Upper lobe of right lung (tissue), 1 donor: ENCODE measurements around the gene CYS1. TPM values are rescaled to one million over a fixed set of nuclear protein-coding genes. Genes with fewer than 3 reads are reported as not detected.

Experiments
- ATAC-seq: fragments of 200-7000 bp; cut with Tn5 transposase; one replicate; pipeline ENCODE4 v1.9.1; 2020; ENCODE audit warnings: mild to moderate bottlenecking, moderate library complexity
- DNase-seq: peaks from one replicate; pipeline ENCODE4 v3.0.0-alpha.2; 2020
- H3K27ac ChIP-seq: fragments of 200-600 bp; one replicate; pipeline ENCODE4 v1.8.0; 2022
- H3K27me3 ChIP-seq: fragments of 200-600 bp; one replicate; pipeline ENCODE4 v1.8.0; 2022; ENCODE audit warnings: mild to moderate bottlenecking
- H3K36me3 ChIP-seq: fragments of 200-600 bp; one replicate; pipeline ENCODE4 v1.8.0; 2022
- H3K4me1 ChIP-seq: fragments of 200-600 bp; one replicate; pipeline ENCODE4 v1.8.0; 2022
- H3K4me3 ChIP-seq: fragments of 200-600 bp; one replicate; pipeline ENCODE4 v1.8.0; 2022; ENCODE audit warnings: mild to moderate bottlenecking
- H3K9me3 ChIP-seq: fragments of 200-600 bp; one replicate; pipeline ENCODE4 v1.8.0; 2022
- intact Hi-C: fragments of 100-400 bp; cut with DNase I; formaldehyde crosslinking; loops from one replicate; pipeline ENCODE4 v1.11.0; 2022
- total RNA-seq: library from RNA; stranded (reverse); fragmentation: NEBNext Ultra II Directional; extraction: Animal tissue kit (Norgen Biotek cat#: 25700); gene quantifications from one replicate; pipeline ENCODE4 v1.2.1, GENCODE V29; 2021
- TF ChIP-seq, protein P1 (sequence below): fragments of 200-600 bp; IDR thresholded peaks from one replicate; pipeline ENCODE4 v1.8.0; 2022; ENCODE audit warnings: antibody characterized with exemption
- donor health status: DM: no; HTN: yes; CAD: no; lungs with severe emphysema.

The CYS1 gene
- total RNA-seq, 1 donor from 2014 or later: 4.5 TPM

DNA sequence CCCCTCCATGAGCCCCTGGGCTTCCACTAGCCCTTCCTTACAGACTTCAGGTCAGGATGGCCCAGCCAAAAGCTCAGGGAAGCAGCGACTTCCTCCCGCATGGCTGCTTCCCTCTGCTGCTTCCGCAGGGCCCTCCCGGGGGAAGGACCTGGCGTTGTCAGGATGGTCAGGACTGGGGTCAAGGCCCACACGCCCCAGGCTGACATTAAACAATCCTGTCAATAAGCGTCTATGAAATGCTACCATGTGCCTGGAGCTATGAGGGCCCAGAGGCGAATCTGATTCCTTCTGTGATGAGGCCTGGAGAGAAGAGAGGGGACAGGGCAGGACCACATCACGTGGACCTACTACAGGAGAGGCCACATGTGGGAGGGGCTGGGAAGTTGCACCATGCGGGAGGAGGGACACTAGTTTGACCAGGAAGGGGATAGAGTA, 17.3 kb downstream of the CYS1 start:
- Histone ChIP-seq H3K4me1 (peaks cover under 1% of the 10 kb centered on the region), H3K4me3 (no peak overlapping the region), H3K9me3 (no peaks in the 10 kb centered on the region), H3K27me3 (no peaks in the 10 kb centered on the region), H3K27ac (no peak overlapping the region), H3K36me3 (no peaks in the 10 kb centered on the region)
- ATAC-seq: no peak
- TF ChIP-seq, protein P1, sequence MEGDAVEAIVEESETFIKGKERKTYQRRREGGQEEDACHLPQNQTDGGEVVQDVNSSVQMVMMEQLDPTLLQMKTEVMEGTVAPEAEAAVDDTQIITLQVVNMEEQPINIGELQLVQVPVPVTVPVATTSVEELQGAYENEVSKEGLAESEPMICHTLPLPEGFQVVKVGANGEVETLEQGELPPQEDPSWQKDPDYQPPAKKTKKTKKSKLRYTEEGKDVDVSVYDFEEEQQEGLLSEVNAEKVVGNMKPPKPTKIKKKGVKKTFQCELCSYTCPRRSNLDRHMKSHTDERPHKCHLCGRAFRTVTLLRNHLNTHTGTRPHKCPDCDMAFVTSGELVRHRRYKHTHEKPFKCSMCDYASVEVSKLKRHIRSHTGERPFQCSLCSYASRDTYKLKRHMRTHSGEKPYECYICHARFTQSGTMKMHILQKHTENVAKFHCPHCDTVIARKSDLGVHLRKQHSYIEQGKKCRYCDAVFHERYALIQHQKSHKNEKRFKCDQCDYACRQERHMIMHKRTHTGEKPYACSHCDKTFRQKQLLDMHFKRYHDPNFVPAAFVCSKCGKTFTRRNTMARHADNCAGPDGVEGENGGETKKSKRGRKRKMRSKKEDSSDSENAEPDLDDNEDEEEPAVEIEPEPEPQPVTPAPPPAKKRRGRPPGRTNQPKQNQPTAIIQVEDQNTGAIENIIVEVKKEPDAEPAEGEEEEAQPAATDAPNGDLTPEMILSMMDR: no peak
- no peak for DNase-seq
- intact Hi-C loops: no loop called here

DNA sequence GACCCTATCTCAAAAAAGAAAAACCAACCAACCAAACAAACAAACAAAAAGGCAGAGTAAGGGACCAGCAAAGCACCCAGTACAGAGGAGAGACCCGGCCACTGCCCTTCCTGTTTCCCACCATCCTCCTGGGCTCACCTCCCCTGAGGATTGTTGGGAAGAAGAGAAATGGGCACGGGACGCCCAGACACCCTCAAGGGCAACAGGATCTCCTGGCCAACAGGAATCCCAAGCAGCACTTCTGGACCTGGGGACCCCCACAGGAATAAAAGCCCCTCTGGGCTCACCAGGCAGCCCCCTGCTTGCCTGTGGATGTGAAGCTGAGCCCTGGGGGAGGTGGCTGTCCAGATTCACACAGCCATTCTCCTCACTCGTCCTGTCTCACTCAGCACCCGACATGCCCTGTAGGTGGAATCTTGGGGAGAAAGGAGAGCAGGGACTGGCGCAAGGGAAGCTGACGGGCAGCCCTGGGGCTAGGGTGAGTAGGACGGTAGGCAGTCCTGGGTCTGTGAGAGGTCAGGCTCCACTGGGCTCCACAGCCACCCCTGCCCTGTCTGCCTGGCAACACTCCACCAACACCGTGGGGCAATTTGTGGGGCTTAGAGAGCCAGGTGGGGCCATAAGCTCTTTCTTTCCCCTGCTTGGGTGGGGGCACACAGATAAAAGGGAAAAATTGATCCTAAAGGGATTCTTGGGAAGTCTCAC, 18.8 kb downstream of the CYS1 start:
- DNase-seq (no peak), ATAC-seq (no peak)
- Histone ChIP-seq H3K4me1 (peaks cover 14% of the 10 kb centered on the region), H3K27me3 (no peaks in the 10 kb centered on the region), H3K27ac (no peak overlapping the region), H3K9me3 (no peaks in the 10 kb centered on the region), H3K36me3 (no peaks in the 10 kb centered on the region), H3K4me3 (no peak overlapping the region)
- intact Hi-C loops: no loop called here
- TF ChIP-seq, protein P1: no peak

DNA sequence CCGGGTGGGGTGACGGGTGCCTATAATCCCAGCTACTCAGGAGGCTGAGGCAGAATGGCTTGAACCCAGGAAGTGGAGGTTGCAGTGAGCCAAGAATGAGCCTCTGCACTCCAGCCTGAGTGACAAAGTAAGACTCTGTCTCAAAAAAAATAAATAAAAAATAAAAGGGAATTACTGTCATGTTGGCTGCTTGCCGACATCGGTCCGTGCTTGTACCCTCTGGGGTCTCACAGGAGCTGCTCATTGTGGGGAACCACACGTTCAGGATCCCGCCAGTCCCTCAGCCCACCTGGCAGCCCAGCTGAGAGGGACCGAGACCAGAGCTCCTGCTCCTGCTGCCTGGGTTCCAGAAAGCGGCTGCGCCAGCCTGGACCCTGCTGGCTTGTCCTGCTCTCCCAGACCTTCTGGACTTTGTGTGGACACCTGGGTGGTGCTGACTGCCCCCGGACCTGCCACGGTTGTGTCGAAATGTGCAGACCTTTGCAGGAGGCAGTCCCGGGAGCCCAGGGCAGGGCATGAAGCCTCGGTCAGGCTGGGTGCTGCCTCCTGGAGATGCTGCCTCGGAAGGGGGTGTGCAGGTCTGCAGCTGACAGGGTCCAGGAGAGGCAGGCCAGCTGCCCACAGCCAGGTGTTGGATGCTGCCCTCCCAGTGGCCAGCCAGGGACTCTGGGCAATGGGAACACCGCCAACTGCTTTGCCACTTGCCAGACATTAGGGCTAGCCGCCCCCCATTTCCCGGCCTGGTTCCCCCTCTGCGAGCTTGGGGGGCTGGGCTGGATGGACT, 20.5 kb downstream of the CYS1 start:
- ATAC-seq (no peak), DNase-seq (no peak)
- intact Hi-C loops: no loop called here
- Histone ChIP-seq H3K4me3 (no peak overlapping the region), H3K4me1 (peaks cover 17% of the 10 kb centered on the region), H3K27me3 (no peaks in the 10 kb centered on the region), H3K27ac (no peak overlapping the region), H3K9me3 (no peaks in the 10 kb centered on the region), H3K36me3 (peaks cover 9% of the 10 kb centered on the region)
- TF ChIP-seq, protein P1: no peak

DNA sequence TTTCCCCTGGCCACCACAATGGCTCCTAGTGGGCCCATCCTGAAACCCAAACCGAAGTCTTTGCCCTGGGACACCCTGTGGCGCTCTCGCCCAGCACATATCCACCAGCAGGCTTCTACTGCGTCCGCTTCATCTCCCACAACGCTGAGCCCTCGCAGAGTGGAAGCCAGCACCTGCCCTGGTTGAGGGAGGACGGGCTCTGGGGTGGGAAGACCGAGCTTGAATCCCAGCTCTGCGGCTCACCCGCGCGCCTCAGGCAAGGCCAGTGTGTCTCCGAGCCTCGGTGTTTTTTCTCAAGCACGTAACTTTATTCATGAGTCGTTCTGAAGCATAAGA, 21.2 kb downstream of the CYS1 start:
- no peak overlapping the region for H3K27ac ChIP-seq
- intact Hi-C loops: no loop called here

DNA sequence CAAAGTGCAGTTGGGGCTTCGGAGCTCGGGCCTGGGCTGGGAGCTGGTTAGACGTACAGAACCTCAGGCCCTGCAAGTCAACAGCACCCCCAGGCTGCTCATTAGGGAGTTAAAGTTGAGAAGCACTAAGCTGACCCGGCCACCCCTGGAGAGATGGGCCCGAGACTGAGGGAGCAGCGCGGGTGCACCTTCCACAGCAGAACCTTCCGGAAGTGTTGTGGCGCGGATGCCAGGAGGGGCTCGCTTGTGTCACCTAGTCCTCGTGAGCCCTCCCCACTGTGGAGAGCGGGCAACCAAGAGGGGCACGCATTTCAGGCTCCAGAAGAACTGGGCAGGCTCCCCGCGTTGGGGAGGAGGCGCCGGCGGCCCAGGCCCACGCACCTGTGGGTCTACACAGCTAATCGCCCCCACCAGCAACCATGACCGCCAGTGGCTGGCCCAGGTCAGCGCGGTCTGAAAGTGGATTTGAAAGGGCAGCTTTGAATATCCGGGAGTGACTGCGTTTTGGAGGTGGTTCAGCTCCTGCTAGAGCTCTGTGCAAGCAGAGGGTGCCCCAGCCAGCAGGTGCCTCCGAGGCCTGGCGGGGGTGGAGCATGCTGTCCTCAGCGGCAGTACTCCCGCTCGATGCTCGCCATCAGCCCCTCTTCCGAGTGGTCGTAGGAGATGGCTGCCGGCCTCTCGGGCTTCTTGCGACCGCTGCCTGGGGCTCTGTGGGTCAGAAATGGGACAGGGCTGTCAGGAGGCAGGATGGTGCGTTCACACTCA, 21.8 kb downstream of the CYS1 start:
- intact Hi-C loops: no loop called here
- H3K36me3 ChIP-seq: peaks cover 22% of the 10 kb centered on the region
- H3K4me1 ChIP-seq: peaks cover 26% of the 10 kb centered on the region
- no peak overlapping the region for H3K4me3 ChIP-seq
- no peaks in the 10 kb centered on the region for H3K9me3 ChIP-seq
- ATAC-seq (no peak), DNase-seq (no peak)
- H3K27me3 ChIP-seq: no peaks in the 10 kb centered on the region
- TF ChIP-seq, protein P1: no peak
- no peak overlapping the region for H3K27ac ChIP-seq

More for the DNA sequence above, 21.2 kb downstream of the CYS1 start:
- Histone ChIP-seq H3K27me3 (no peaks in the 10 kb centered on the region), H3K9me3 (no peaks in the 10 kb centered on the region), H3K4me3 (no peak overlapping the region), H3K36me3 (peaks cover 17% of the 10 kb centered on the region), H3K4me1 (peaks cover 25% of the 10 kb centered on the region)
- ATAC-seq: no peak
- TF ChIP-seq, protein P1: no peak
- no peak for DNase-seq
